ENCODE results near the gene C9orf85. TPM values are rescaled to one million over a fixed set of nuclear protein-coding genes. Genes with fewer than 3 reads are reported as not detected.

Gene C9orf85
- total RNA-seq, 1 experiment from 2014 or later, result 6.0 TPM

DNA sequence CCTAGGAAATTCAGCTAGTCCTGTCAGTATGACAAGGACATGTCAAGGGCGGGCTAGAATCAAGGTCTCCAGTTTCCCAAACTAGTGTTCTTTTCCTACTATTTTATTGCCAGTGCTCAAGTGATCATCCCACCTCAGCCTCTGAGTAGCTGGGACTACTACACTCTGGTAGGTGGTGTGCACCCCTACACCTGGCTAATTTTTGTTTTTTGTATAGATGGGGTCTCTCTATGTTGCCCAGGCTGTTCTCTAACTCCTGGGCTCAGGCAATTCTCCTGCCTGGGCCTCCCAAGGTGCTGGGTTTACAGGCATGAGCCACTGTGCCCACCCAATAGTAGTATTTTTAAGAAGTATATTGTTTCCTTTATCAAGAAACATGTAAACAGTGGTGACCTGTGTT is 54.0 kb downstream of the C9orf85 start:
- no peaks in the 10 kb centered on the region for H3K4me1 ChIP-seq (ENCODE audit: low read length)
- no peak overlapping the region for H3K4me3 ChIP-seq (ENCODE audit: low read length)
- H3K27me3 ChIP-seq (ENCODE audit: low read length), result no peaks in the 10 kb centered on the region
- no peaks in the 10 kb centered on the region; the same call in 1 of the 2 replicates for H3K79me2 ChIP-seq (ENCODE audit: low read length)
- H3K27ac ChIP-seq (ENCODE audit: low read length), result no peak overlapping the region
- no peaks in the 10 kb centered on the region for H3K9me2 ChIP-seq (replicated peaks; ENCODE audit: insufficient read depth, low read length)
- H3K9ac ChIP-seq (ENCODE audit: low read length), result no peak overlapping the region
- H4K20me1 ChIP-seq (ENCODE audit: insufficient read depth, low read depth, low read length), result no peaks in the 10 kb centered on the region
- H3K4me2 ChIP-seq (ENCODE audit: low read depth, low read length, poor library complexity, severe bottlenecking), result no peak overlapping the region
- DNase-seq, result no peak
- H2AFZ ChIP-seq (ENCODE audit: low read length), result no peak overlapping the region
- H3K36me3 ChIP-seq (ENCODE audit: insufficient read depth, low read length), result no peaks in the 10 kb centered on the region
- H3K9me3 ChIP-seq (ENCODE audit: low read length), result peaks cover 3% of the 10 kb centered on the region; the same call in 1 of the 2 replicates

DNA sequence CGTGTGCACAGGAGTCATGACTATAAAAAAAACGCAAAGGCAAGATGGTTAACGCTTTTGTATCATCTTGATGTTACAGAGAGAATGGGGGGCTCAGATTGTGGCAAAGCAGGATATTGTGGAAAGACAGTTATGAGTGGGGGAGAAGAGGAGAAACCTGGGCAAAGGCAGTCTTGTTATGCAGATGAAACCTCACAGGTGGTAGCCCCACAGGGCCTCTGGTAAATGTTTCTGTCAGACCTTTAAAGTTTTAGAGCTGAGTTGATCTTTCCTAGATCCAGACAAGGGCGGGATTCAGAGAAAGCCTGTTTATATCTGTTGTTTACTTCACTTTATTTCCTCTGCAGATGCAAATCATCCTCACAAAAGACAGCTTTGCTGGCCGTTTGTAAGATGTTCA is 55.2 kb downstream of the C9orf85 start:
- Histone ChIP-seq H3K9ac (ENCODE audit: low read length) (no peak overlapping the region), H3K4me1 (ENCODE audit: low read length) (no peaks in the 10 kb centered on the region), H2AFZ (ENCODE audit: low read length) (no peak overlapping the region), H3K27ac (ENCODE audit: low read length) (no peak overlapping the region), H3K9me2 (replicated peaks; ENCODE audit: insufficient read depth, low read length) (no peaks in the 10 kb centered on the region), H3K27me3 (ENCODE audit: low read length) (no peaks in the 10 kb centered on the region), H3K4me2 (ENCODE audit: low read depth, low read length, poor library complexity, severe bottlenecking) (no peak overlapping the region), H4K20me1 (ENCODE audit: insufficient read depth, low read depth, low read length) (no peaks in the 10 kb centered on the region), H3K9me3 (ENCODE audit: low read length) (peaks cover 3% of the 10 kb centered on the region; the same call in 1 of the 2 replicates), H3K36me3 (ENCODE audit: insufficient read depth, low read length) (no peaks in the 10 kb centered on the region), H3K79me2 (ENCODE audit: low read length) (no peaks in the 10 kb centered on the region; the same call in 1 of the 2 replicates), H3K4me3 (ENCODE audit: low read length) (no peak overlapping the region)
- DNase-seq, result no peak

DNA sequence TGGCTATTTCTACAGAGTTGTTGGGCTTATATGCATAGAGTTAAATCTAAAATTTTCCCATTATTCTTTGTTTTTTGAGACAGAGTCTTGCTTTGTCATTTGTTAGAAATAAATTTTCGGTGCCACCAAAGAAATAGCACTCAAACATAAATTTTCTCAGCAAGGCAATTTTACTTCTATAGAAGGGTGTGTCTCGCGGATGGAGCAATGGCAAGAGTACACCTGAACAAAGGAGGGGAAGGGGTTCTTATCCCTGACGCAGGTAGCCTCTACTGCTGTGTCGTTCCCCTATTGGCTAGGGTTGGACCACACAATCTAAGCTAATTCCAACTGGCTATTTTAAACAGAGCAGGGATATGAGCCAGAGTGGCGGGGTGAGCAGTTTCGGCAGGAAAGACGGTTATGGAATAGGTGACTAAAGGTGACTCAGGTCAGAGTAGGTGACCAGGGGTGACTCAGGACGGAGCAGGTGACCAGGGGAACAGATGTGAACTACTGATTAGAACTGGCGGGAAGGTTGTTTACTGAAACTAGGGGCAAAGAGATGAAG is 57.2 kb downstream of the C9orf85 start:
- H3K4me1 ChIP-seq (ENCODE audit: low read length), result no peaks in the 10 kb centered on the region
- no peak for DNase-seq
- no peak overlapping the region for H3K4me3 ChIP-seq (ENCODE audit: low read length)
- H3K4me2 ChIP-seq (ENCODE audit: low read depth, low read length, poor library complexity, severe bottlenecking), result no peak overlapping the region
- no peaks in the 10 kb centered on the region for H3K79me2 ChIP-seq (ENCODE audit: low read length)
- H3K9me3 ChIP-seq (ENCODE audit: low read length), result no peaks in the 10 kb centered on the region
- no peaks in the 10 kb centered on the region for H4K20me1 ChIP-seq (ENCODE audit: insufficient read depth, low read depth, low read length)
- no peaks in the 10 kb centered on the region for H3K27me3 ChIP-seq (ENCODE audit: low read length)
- no peak overlapping the region for H2AFZ ChIP-seq (ENCODE audit: low read length)
- no peak overlapping the region for H3K27ac ChIP-seq (ENCODE audit: low read length)
- no peaks in the 10 kb centered on the region for H3K9me2 ChIP-seq (replicated peaks; ENCODE audit: insufficient read depth, low read length)
- H3K36me3 ChIP-seq (ENCODE audit: insufficient read depth, low read length), result no peaks in the 10 kb centered on the region
- no peak overlapping the region for H3K9ac ChIP-seq (ENCODE audit: low read length)

DNA sequence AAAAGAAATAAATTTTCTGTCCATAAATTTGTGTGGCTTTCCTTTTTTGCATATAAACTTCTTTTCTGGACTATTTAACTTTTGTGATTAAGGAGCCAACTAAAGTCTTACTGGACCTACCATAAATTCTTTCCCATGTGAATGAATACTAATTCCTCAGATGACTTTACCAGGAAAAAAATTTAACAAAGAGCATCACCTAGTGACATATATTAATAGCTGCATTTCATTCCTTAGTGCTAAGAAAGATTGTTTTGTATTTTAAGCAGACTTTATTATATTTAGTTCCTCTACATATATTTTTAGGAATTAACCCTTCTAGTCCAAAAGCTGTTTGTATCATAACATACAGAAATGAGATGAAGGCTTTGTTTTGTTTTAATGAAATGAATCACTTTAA is 64.4 kb downstream of the C9orf85 start:
- Histone ChIP-seq H3K9ac (ENCODE audit: low read length) (no peak overlapping the region), H2AFZ (ENCODE audit: low read length) (no peak overlapping the region)
- DNase-seq, result no peak

DNA sequence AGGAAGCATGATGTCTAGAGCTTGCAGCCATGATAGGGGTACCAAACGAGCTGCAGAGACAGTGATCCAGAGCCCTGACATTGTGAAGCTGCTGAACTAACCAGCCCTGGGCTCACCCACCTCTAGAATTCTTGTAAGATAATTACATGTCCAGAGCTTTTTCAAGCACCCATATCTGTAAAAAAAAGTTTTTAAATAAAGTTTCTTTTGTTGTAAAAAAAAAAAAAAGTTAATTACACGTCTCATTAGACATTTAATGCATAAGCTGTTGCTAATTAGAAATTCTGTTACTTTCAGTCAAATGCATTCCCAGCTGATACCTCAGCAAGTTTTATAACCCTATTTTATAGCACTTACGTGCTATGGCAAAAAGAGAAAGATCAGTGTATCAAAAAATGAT is 65.6 kb downstream of the C9orf85 start:
- no peak overlapping the region for H3K4me2 ChIP-seq (ENCODE audit: low read depth, low read length, poor library complexity, severe bottlenecking)

More for the DNA sequence above, 64.4 kb downstream of the C9orf85 start:
- H3K9me2 ChIP-seq (replicated peaks; ENCODE audit: insufficient read depth, low read length), result no peaks in the 10 kb centered on the region
- H3K79me2 ChIP-seq (ENCODE audit: low read length), result no peaks in the 10 kb centered on the region
- H3K4me3 ChIP-seq (ENCODE audit: low read length), result no peak overlapping the region
- no peaks in the 10 kb centered on the region for H4K20me1 ChIP-seq (ENCODE audit: insufficient read depth, low read depth, low read length)
- no peaks in the 10 kb centered on the region for H3K9me3 ChIP-seq (ENCODE audit: low read length)
- no peaks in the 10 kb centered on the region for H3K36me3 ChIP-seq (ENCODE audit: insufficient read depth, low read length)
- H3K27ac ChIP-seq (ENCODE audit: low read length), result no peak overlapping the region
- no peaks in the 10 kb centered on the region for H3K4me1 ChIP-seq (ENCODE audit: low read length)
- H3K4me2 ChIP-seq (ENCODE audit: low read depth, low read length, poor library complexity, severe bottlenecking), result no peak overlapping the region
- no peaks in the 10 kb centered on the region for H3K27me3 ChIP-seq (ENCODE audit: low read length)

DNA sequence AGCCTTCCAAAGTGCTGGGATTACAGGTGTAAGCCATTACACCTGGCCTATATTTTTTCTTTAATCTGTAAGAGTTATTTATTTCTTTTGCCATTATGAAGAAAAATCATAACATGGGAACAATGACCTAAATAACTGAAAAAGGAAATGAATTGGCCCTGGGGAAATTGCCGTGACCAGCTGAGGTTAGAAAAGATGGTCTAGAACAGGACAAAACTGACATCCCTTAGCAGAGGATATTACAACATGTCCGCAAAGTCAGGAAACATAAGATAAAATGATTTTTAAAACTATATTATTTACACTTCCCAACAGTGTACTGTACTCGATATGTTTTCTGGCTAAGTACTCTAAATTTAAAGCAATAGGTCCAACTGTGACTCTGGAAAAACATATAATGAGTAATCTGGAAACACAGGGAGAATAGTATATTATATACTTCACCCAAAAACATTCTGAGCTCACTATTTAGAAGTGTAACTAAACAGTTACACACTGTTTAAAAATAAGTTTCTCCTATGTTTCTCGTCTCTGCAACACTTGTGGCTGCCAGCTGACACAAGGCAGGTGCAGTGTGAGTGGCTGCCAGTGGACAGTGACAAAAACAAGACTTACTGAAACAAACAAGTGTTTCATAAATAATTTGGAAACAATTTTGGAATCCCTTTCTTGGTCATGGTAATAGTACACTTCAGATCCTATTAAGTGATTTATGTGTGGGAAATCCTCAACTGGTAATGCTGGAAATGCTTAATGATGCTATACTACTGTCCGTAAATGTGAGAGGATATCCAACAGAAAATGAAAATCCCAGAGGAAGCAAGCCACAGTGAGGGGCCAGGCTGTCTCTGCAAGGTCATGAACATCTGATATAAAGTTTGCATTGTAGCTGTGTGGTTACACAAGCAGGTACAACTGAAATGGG is 69.1 kb downstream of the C9orf85 start:
- H4K20me1 ChIP-seq (ENCODE audit: insufficient read depth, low read depth, low read length), result no peaks in the 10 kb centered on the region
- H3K27ac ChIP-seq (ENCODE audit: low read length), result no peak overlapping the region
- no peaks in the 10 kb centered on the region for H3K9me2 ChIP-seq (replicated peaks; ENCODE audit: insufficient read depth, low read length)
- H2AFZ ChIP-seq (ENCODE audit: low read length), result no peak overlapping the region
- H3K4me3 ChIP-seq (ENCODE audit: low read length), result no peak overlapping the region
- H3K4me1 ChIP-seq (ENCODE audit: low read length), result no peaks in the 10 kb centered on the region
- no peaks in the 10 kb centered on the region for H3K27me3 ChIP-seq (ENCODE audit: low read length)
- DNase-seq, result no peak
- H3K4me2 ChIP-seq (ENCODE audit: low read depth, low read length, poor library complexity, severe bottlenecking), result no peak overlapping the region
- H3K79me2 ChIP-seq (ENCODE audit: low read length), result no peaks in the 10 kb centered on the region
- no peaks in the 10 kb centered on the region for H3K36me3 ChIP-seq (ENCODE audit: insufficient read depth, low read length)
- no peak overlapping the region for H3K9ac ChIP-seq (ENCODE audit: low read length)
- no peaks in the 10 kb centered on the region for H3K9me3 ChIP-seq (ENCODE audit: low read length)

More for the DNA sequence above, 65.6 kb downstream of the C9orf85 start:
- no peaks in the 10 kb centered on the region for H3K9me2 ChIP-seq (replicated peaks; ENCODE audit: insufficient read depth, low read length)
- DNase-seq, result no peak
- no peak overlapping the region for H3K27ac ChIP-seq (ENCODE audit: low read length)
- H3K27me3 ChIP-seq (ENCODE audit: low read length), result no peaks in the 10 kb centered on the region
- no peaks in the 10 kb centered on the region for H3K79me2 ChIP-seq (ENCODE audit: low read length)
- no peak overlapping the region for H3K4me3 ChIP-seq (ENCODE audit: low read length)
- H3K36me3 ChIP-seq (ENCODE audit: insufficient read depth, low read length), result no peaks in the 10 kb centered on the region
- no peak overlapping the region for H3K9ac ChIP-seq (ENCODE audit: low read length)
- no peaks in the 10 kb centered on the region for H3K4me1 ChIP-seq (ENCODE audit: low read length)
- H3K9me3 ChIP-seq (ENCODE audit: low read length), result no peaks in the 10 kb centered on the region
- no peaks in the 10 kb centered on the region for H4K20me1 ChIP-seq (ENCODE audit: insufficient read depth, low read depth, low read length)
- no peak overlapping the region for H2AFZ ChIP-seq (ENCODE audit: low read length)

DNA sequence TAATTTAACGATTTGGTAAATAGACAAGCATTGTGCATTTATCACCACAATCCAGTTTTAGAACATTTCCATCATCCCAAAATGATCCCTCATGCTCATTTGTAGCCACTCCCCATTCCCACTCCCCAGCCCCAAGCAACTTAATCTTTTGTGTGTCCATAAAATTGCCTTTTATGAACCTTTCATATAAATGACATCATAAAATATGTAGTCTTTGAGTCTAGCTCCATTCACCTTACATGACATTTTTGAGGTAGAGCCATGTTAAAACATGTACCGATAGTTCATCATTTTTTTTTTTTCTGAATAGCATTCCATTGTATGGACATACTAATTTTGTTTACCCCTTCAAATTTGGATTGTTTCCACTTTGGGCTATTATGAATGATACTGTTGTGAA is 70.5 kb downstream of the C9orf85 start:
- Histone ChIP-seq H3K4me2 (ENCODE audit: low read depth, low read length, poor library complexity, severe bottlenecking) (no peak overlapping the region), H3K36me3 (ENCODE audit: insufficient read depth, low read length) (no peaks in the 10 kb centered on the region)

DNA sequence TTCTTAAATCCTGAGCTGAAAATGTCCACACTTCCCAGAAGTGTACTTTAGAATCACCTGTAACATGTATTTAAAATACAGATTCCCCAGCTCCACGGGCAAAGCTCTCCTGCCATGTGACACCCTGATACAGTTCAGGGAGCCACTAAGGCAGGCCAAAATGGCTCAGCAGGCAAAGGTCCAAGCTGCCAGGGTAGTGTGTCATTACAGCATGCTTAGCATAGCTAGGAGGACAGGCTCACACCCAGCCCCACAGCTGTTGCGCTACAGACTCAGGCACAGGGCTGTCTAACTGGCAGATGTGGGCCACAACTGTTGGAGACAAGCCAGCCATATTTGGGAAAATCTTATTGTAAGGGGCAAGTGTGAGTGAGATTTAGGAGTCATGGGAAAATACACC is 73.0 kb downstream of the C9orf85 start:
- Histone ChIP-seq H2AFZ (ENCODE audit: low read length) (no peak overlapping the region), H3K9me3 (ENCODE audit: low read length) (no peaks in the 10 kb centered on the region), H3K27ac (ENCODE audit: low read length) (no peak overlapping the region), H3K4me1 (ENCODE audit: low read length) (no peaks in the 10 kb centered on the region), H3K79me2 (ENCODE audit: low read length) (no peaks in the 10 kb centered on the region), H3K4me2 (ENCODE audit: low read depth, low read length, poor library complexity, severe bottlenecking) (no peak overlapping the region), H3K27me3 (ENCODE audit: low read length) (no peaks in the 10 kb centered on the region), H3K9me2 (replicated peaks; ENCODE audit: insufficient read depth, low read length) (no peaks in the 10 kb centered on the region), H3K9ac (ENCODE audit: low read length) (no peak overlapping the region), H4K20me1 (ENCODE audit: insufficient read depth, low read depth, low read length) (no peaks in the 10 kb centered on the region), H3K36me3 (ENCODE audit: insufficient read depth, low read length) (no peaks in the 10 kb centered on the region), H3K4me3 (ENCODE audit: low read length) (no peak overlapping the region)
- no peak for DNase-seq

More for the DNA sequence above, 70.5 kb downstream of the C9orf85 start:
- no peak for DNase-seq
- no peaks in the 10 kb centered on the region for H3K9me3 ChIP-seq (ENCODE audit: low read length)
- no peaks in the 10 kb centered on the region for H3K27me3 ChIP-seq (ENCODE audit: low read length)
- no peak overlapping the region for H3K27ac ChIP-seq (ENCODE audit: low read length)
- H3K9ac ChIP-seq (ENCODE audit: low read length), result no peak overlapping the region
- H4K20me1 ChIP-seq (ENCODE audit: insufficient read depth, low read depth, low read length), result no peaks in the 10 kb centered on the region
- no peak overlapping the region for H3K4me3 ChIP-seq (ENCODE audit: low read length)
- H3K4me1 ChIP-seq (ENCODE audit: low read length), result no peaks in the 10 kb centered on the region
- no peak overlapping the region for H2AFZ ChIP-seq (ENCODE audit: low read length)
- no peaks in the 10 kb centered on the region for H3K9me2 ChIP-seq (replicated peaks; ENCODE audit: insufficient read depth, low read length)
- no peaks in the 10 kb centered on the region for H3K79me2 ChIP-seq (ENCODE audit: low read length)

Data from Karpas-422 (cell line).